CD4-positive, alpha-beta T cell (primary cell): ENCODE data around the gene CAP2. TPM values are rescaled to one million over a fixed set of nuclear protein-coding genes. Genes with fewer than 3 reads are reported as not detected.

Experiments used
- ATAC-seq: fragments of 200-7000 bp; cut with Tn5 transposase; one replicate; pipeline ENCODE4 v1.10.0; 2022; ENCODE audit warnings: mild to moderate bottlenecking; ENCODE audit not compliant: poor library complexity
- CTCF ChIA-PET: fragments of 350-600 bp; sonication (Branson Sonifier 250); formaldehyde crosslinking; loops from one replicate; lab custom pipeline; 2021; ENCODE audit warnings: antibody characterized with exemption, inconsistent platforms; lab: Charles Lee
- POLR2A ChIA-PET: fragments of 350-600 bp; sonication (Branson Sonifier 250); formaldehyde crosslinking; loops from one replicate; lab custom pipeline; 2021; ENCODE audit warnings: antibody characterized with exemption, inconsistent platforms; lab: Charles Lee
- DNase-seq, 14 experiments: peaks; one replicate each; pipeline ENCODE4 v3.0.0-alpha.2; 2013 to 2020; ENCODE audit warnings: mixed read lengths in 2 of 14
- H3K27ac ChIP-seq, 2 donors: one replicate each; pipeline versions ENCODE4 v1.5.1 to v1.7.0; 2013; ENCODE audit warnings: low read length in 2 of 2, low read depth in 1 of 2, mild to moderate bottlenecking in 1 of 2
- H3K27me3 ChIP-seq, 2 experiments: 1 replicate in 1 of 2; 2 replicates in 1 of 2; pipeline versions ENCODE4 v1.6.1 to v1.7.0; 2013; ENCODE audit warnings: low read length in 2 of 2, control low read depth in 1 of 2, mild to moderate bottlenecking in 1 of 2, moderate library complexity in 1 of 2; ENCODE audit not compliant: insufficient read depth in 2 of 2, control insufficient read depth in 1 of 2
- H3K36me3 ChIP-seq: one replicate; pipeline ENCODE4 v1.6.1; 2013; ENCODE audit warnings: low read length, control low read depth; ENCODE audit not compliant: insufficient read depth
- H3K4me1 ChIP-seq: one replicate; pipeline ENCODE4 v1.6.1; 2013; ENCODE audit warnings: low read length, control low read depth; ENCODE audit not compliant: insufficient read depth
- H3K4me3 ChIP-seq: one replicate; pipeline ENCODE4 v1.5.1; 2013; ENCODE audit warnings: mild to moderate bottlenecking, low read length, moderate library complexity
- H3K9me3 ChIP-seq, 2 experiments: 1 replicate in 1 of 2; 2 replicates in 1 of 2; pipeline versions ENCODE4 v1.6.1 to v1.7.0; 2013; ENCODE audit warnings: low read length in 2 of 2, mild to moderate bottlenecking in 2 of 2, control low read depth in 1 of 2, moderate library complexity in 1 of 2; ENCODE audit not compliant: control insufficient read depth in 1 of 2, insufficient read depth in 1 of 2
- H3K27ac Mint-ChIP-seq: one replicate; pipeline ENCODE4 v1.8.0; 2020; ENCODE audit warnings: mixed read lengths
- H3K27me3 Mint-ChIP-seq: one replicate; pipeline ENCODE4 v1.8.0; 2021; ENCODE audit warnings: mixed read lengths
- H3K36me3 Mint-ChIP-seq: one replicate; pipeline ENCODE4 v1.8.0; 2021; ENCODE audit warnings: low read depth, mixed read lengths
- H3K4me1 Mint-ChIP-seq: one replicate; pipeline ENCODE4 v1.8.0; 2021; ENCODE audit warnings: low read depth, mixed read lengths
- H3K4me3 Mint-ChIP-seq: one replicate; pipeline ENCODE4 v1.8.0; 2020; ENCODE audit warnings: mild to moderate bottlenecking, mixed read lengths
- H3K9me3 Mint-ChIP-seq: one replicate; pipeline ENCODE4 v1.8.0; 2020; ENCODE audit warnings: mixed read lengths
- CTCF ChIP-seq: fragments of 200-600 bp; IDR thresholded peaks from one replicate; pipeline ENCODE4 v1.8.0; 2022; ENCODE audit warnings: antibody characterized with exemption, mild to moderate bottlenecking
- intact Hi-C, 2 experiments: fragments of 100-400 bp; cut with DNase I in 1 of 2; cut with micrococcal nuclease in 1 of 2; formaldehyde crosslinking; loops; one replicate each; pipeline versions ENCODE4 v1.15.1 to v1.9.0; 2023 to 2025; cut with DNase I, micrococcal nuclease
- total RNA-seq, 174 experiments: library from RNA in 2 of 174; stranded (reverse) in 2 of 174; gene quantifications; one replicate each; pipeline ENCODE4 v1.2.3 and lab custom pipeline; 2021 to 2026

Gene CAP2
- total RNA-seq, 2 experiments from 2014 or later = not detected

- no peak for ATAC-seq
- no peaks in the 10 kb centered on the region for H3K36me3 Mint-ChIP-seq
Measured at GRCh38 chr6:17470938-17471327, 77.5 kb downstream of the CAP2 start.

GRCh38 chr6:17472653-17473183, 79.3 kb downstream of the CAP2 start:
- DNase-seq (no peak), ATAC-seq (no peak)
- POLR2A ChIA-PET = no interaction called here
- Mint-ChIP-seq H3K9me3 (no peaks in the 10 kb centered on the region), H3K27ac (no peak overlapping the region), H3K4me1 (no peaks in the 10 kb centered on the region), H3K27me3 (no peaks in the 10 kb centered on the region), H3K36me3 (no peaks in the 10 kb centered on the region), H3K4me3 (no peak overlapping the region)
- no peaks in the 10 kb centered on the region for H3K36me3 ChIP-seq
- H3K4me1 ChIP-seq = no peaks in the 10 kb centered on the region
- H3K27me3 ChIP-seq = peaks cover 0 to 6% of the 10 kb centered on the region in 2 experiments
- no peak overlapping the region for H3K4me3 ChIP-seq
- TF ChIP-seq CTCF = no peak
- intact Hi-C loops = no loop called here
- CTCF ChIA-PET = interaction anchor here (0.6 kb wide), 1 partner anchor 1853 kb away, joined by 3 read pairs; no protein-coding TSS in a partner anchor
- no peaks in the 10 kb centered on the region for H3K9me3 ChIP-seq
- no peak overlapping the region for H3K27ac ChIP-seq

More at GRCh38 chr6:17470938-17471327, 77.5 kb downstream of the CAP2 start:
- Histone ChIP-seq H3K27ac (no peak overlapping the region), H3K9me3 (no peaks in the 10 kb centered on the region), H3K4me1 (no peaks in the 10 kb centered on the region), H3K36me3 (no peaks in the 10 kb centered on the region), H3K27me3 (peaks cover 0 to 6% of the 10 kb centered on the region in 2 experiments), H3K4me3 (no peak overlapping the region)
- H3K4me1 Mint-ChIP-seq = no peaks in the 10 kb centered on the region
- H3K4me3 Mint-ChIP-seq = no peak overlapping the region
- TF ChIP-seq CTCF = no peak
- DNase-seq = no peak
- ChIA-PET CTCF (no interaction called here), POLR2A (no interaction called here)
- peaks cover under 1% of the 10 kb centered on the region for H3K27me3 Mint-ChIP-seq
- H3K27ac Mint-ChIP-seq = no peak overlapping the region
- intact Hi-C loops = no loop called here
- H3K9me3 Mint-ChIP-seq = no peaks in the 10 kb centered on the region

DNA sequence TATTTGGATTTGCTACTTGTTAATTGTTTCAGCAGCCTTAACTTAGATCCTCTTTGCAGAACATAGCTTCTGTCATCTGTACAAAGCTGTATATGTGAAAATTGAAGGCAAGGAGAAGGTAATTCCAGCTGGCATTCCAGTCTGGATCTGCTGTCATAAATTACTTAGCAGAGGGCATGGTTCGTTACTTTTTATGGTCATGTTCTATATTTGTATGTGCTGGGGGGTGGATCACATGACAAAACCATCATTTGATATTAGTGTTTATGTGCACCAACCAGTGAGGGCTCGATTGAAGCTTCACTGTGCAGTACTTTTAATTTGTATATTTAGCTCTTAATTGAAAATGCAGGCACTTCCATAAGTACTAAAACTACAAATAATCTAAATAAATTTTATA, 80.2 kb downstream of the CAP2 start:
- H3K27ac Mint-ChIP-seq = no peak overlapping the region
- Histone ChIP-seq H3K27me3 (peaks cover 0 to 6% of the 10 kb centered on the region in 2 experiments), H3K27ac (no peak overlapping the region), H3K4me3 (no peak overlapping the region), H3K36me3 (no peaks in the 10 kb centered on the region), H3K4me1 (no peaks in the 10 kb centered on the region), H3K9me3 (no peaks in the 10 kb centered on the region)
- ATAC-seq (no peak), DNase-seq (no peak)
- no peaks in the 10 kb centered on the region for H3K4me1 Mint-ChIP-seq
- ChIA-PET CTCF (interaction anchor here (0.6 kb wide), 1 partner anchor 1854 kb away, joined by 3 read pairs; no protein-coding TSS in a partner anchor), POLR2A (no interaction called here)
- H3K36me3 Mint-ChIP-seq = no peaks in the 10 kb centered on the region
- H3K27me3 Mint-ChIP-seq = no peaks in the 10 kb centered on the region
- TF ChIP-seq CTCF = no peak
- no peak overlapping the region for H3K4me3 Mint-ChIP-seq
- no peaks in the 10 kb centered on the region for H3K9me3 Mint-ChIP-seq
- intact Hi-C loops = no loop called here
